BE2C (cell line): ENCODE results near the gene DMBT1.
"Not testable (repeated sequence)": the region's sequence is repeated elsewhere in the genome, so short reads cannot be mapped to it uniquely, and the experiment has no call there.

Experiments
- DNase-seq: peaks from one replicate; pipeline ENCODE4 v3.0.0-alpha.2; 2020
- H3K27me3 ChIP-seq: fragments of 250-450 bp; sonication (Bioruptor Pico); 2 replicates; pipeline ENCODE4 v1.5.1; 2020; ENCODE audit warnings: mild to moderate bottlenecking
- H3K36me3 ChIP-seq: fragments of 250-450 bp; sonication (Bioruptor Pico); 2 replicates; pipeline ENCODE4 v1.5.1; 2020; ENCODE audit warnings: mild to moderate bottlenecking
- H3K4me1 ChIP-seq: fragments of 250-450 bp; sonication (Bioruptor Pico); 2 replicates; pipeline ENCODE4 v1.5.1; 2020
- H3K4me3 ChIP-seq: 2 replicates; pipeline ENCODE4 v1.5.1; 2011; ENCODE audit warnings: low read depth, low read length
- H3K9me3 ChIP-seq: fragments of 250-450 bp; sonication (Bioruptor Pico); 2 replicates; pipeline ENCODE4 v1.5.1; 2020
- TF ChIP-seq, protein P1 (sequence below): IDR thresholded peaks from 2 replicates; pipeline ENCODE4 v1.5.1; 2012; ENCODE audit warnings: mild to moderate bottlenecking, low read depth, low read length

Gene DMBT1

GRCh38 chr10:122575776-122576175 lies 15.2 kb downstream of the DMBT1 start:
- Histone ChIP-seq H3K27me3 (no peaks in the 10 kb centered on the region), H3K4me1 (no peaks in the 10 kb centered on the region), H3K4me3 (no peak overlapping the region), H3K36me3 (no peaks in the 10 kb centered on the region), H3K9me3 (no peaks in the 10 kb centered on the region)
- no peak for DNase-seq
- TF ChIP-seq, protein P1, sequence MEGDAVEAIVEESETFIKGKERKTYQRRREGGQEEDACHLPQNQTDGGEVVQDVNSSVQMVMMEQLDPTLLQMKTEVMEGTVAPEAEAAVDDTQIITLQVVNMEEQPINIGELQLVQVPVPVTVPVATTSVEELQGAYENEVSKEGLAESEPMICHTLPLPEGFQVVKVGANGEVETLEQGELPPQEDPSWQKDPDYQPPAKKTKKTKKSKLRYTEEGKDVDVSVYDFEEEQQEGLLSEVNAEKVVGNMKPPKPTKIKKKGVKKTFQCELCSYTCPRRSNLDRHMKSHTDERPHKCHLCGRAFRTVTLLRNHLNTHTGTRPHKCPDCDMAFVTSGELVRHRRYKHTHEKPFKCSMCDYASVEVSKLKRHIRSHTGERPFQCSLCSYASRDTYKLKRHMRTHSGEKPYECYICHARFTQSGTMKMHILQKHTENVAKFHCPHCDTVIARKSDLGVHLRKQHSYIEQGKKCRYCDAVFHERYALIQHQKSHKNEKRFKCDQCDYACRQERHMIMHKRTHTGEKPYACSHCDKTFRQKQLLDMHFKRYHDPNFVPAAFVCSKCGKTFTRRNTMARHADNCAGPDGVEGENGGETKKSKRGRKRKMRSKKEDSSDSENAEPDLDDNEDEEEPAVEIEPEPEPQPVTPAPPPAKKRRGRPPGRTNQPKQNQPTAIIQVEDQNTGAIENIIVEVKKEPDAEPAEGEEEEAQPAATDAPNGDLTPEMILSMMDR, result no peak

DNA sequence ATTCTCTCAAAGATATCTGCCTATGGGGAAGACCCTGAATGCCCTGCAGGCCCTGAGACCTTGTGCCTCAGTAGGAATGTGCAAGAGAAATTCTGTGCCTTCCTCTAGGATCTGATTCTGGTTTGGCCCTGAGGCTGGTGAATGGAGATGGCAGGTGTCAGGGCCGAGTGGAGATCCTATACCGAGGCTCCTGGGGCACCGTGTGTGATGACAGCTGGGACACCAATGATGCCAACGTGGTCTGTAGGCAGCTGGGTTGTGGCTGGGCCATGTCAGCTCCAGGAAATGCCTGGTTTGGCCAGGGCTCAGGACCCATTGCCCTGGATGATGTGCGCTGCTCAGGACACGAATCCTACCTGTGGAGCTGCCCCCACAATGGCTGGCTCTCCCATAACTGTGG lies 15.7 kb downstream of the DMBT1 start:
- TF ChIP-seq, protein P1, result no peak
- Histone ChIP-seq H3K27me3 (no peaks in the 10 kb centered on the region), H3K4me3 (no peak overlapping the region), H3K4me1 (no peaks in the 10 kb centered on the region), H3K36me3 (no peaks in the 10 kb centered on the region), H3K9me3 (no peaks in the 10 kb centered on the region)
- DNase-seq, result no peak

DNA sequence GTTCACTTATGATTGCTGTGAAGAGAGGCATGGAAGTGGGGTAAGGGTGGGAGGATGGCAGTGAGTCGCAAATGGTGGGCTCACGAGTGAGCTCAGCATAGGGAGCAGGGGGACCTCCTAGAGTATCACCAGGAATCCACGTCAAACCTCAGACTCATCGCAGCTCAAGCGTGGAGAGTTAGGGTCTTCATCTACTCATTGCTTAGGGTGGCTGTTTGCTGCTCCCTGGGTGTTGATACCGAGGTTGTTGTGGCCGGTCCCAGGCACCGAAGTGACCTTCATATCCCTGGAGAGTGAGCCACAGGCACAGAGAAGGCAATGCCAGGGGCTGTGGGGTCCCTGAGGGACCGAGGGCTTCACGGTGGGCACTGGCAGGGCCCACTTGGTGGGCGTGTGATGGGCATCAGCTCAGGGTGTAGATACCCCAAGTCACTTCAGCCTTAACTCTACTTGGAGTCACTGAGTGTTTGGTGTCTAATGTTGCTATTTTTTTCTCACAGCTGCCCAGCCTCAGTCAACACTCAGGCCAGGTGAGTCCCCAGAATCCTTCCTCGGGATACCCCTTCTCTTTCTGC lies 16.8 kb downstream of the DMBT1 start:
- TF ChIP-seq, protein P1, result no peak
- H3K27me3 ChIP-seq, result no peaks in the 10 kb centered on the region
- H3K36me3 ChIP-seq, result no peaks in the 10 kb centered on the region
- no peaks in the 10 kb centered on the region for H3K9me3 ChIP-seq
- H3K4me3 ChIP-seq, result no peak overlapping the region
- DNase-seq, result no peak
- H3K4me1 ChIP-seq, result no peaks in the 10 kb centered on the region

DNA sequence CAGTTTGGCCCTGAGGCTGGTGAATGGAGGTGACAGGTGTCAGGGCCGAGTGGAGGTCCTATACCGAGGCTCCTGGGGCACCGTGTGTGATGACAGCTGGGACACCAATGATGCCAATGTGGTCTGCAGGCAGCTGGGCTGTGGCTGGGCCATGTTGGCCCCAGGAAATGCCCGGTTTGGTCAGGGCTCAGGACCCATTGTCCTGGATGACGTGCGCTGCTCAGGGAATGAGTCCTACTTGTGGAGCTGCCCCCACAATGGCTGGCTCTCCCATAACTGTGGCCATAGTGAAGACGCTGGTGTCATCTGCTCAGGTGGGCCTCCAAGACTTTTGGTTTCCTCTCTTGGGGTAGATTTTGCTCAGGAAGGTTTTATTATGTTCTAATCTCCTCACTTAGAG lies 25.5 kb downstream of the DMBT1 start:
- H3K9me3 ChIP-seq, H3K4me1 ChIP-seq, H3K36me3 ChIP-seq, H3K27me3 ChIP-seq, DNase-seq, H3K4me3 ChIP-seq: not testable (repeated sequence)

- TF ChIP-seq, protein P1, result no peak
- H3K4me3 ChIP-seq, result no peak overlapping the region
- no peaks in the 10 kb centered on the region for H3K36me3 ChIP-seq
- H3K4me1 ChIP-seq, result no peaks in the 10 kb centered on the region
- H3K27me3 ChIP-seq, result no peaks in the 10 kb centered on the region
- DNase-seq, result no peak
- H3K9me3 ChIP-seq, result no peaks in the 10 kb centered on the region
Measured at GRCh38 chr10:122587098-122587760, 26.7 kb downstream of the DMBT1 start.

DNA sequence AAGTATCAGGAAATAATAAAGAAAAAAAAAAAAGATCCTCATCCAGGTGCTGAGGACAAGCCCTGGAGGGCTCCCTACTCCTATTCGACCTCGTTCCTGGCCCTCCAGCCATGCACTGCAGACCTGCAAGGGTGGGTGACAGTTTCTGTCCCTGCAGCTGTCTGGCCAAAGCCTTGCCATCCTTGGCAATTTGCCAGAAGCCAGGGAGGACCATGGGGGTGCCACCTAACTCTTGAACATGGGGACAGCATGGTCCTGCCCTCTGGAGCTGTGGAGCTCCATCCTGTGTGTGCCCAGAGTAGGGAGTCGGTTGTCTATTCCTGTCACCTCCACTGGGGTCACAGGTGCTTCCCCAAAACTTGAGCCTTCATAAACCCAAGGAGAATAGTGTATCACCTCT lies 27.8 kb downstream of the DMBT1 start:
- no peak for DNase-seq
- TF ChIP-seq, protein P1, result no peak
- no peaks in the 10 kb centered on the region for H3K9me3 ChIP-seq

More for the DNA sequence above, 27.8 kb downstream of the DMBT1 start:
- H3K4me1 ChIP-seq, result no peaks in the 10 kb centered on the region
- no peak overlapping the region for H3K4me3 ChIP-seq
- no peaks in the 10 kb centered on the region for H3K27me3 ChIP-seq
- no peaks in the 10 kb centered on the region for H3K36me3 ChIP-seq
